ENCODE results near the gene ZNF382. TPM values are rescaled to one million over a fixed set of nuclear protein-coding genes. Genes with fewer than 3 reads are reported as not detected.

ZNF382 gene
- total RNA-seq, 1 donor from 2014 or later = 77.1 TPM

- peak; percentile 76 for DNase-seq
- peak overlapping the region; percentile 96 for H3K4me3 Mint-ChIP-seq (ENCODE audit: unreplicated experiment)
- H3K36me3 Mint-ChIP-seq (ENCODE audit: unreplicated experiment) = peaks cover 10% of the 10 kb centered on the region
- H3K9me3 Mint-ChIP-seq (ENCODE audit: unreplicated experiment) = peaks cover 9% of the 10 kb centered on the region
- H3K27ac Mint-ChIP-seq (ENCODE audit: unreplicated experiment) = peak overlapping the region; percentile 93
- peaks cover 6% of the 10 kb centered on the region for H3K4me1 Mint-ChIP-seq (ENCODE audit: low read depth, unreplicated experiment)
- TF ChIP-seq CTCF (IDR thresholded peaks at IDR 0.05; ENCODE audit: partially characterized antibody, unreplicated experiment) = no peak
- peaks cover 11% of the 10 kb centered on the region for H3K27me3 Mint-ChIP-seq (ENCODE audit: unreplicated experiment)
Observed at GRCh38 chr19:36604656-36605100, 435 bp upstream of the ZNF382 start.

DNA sequence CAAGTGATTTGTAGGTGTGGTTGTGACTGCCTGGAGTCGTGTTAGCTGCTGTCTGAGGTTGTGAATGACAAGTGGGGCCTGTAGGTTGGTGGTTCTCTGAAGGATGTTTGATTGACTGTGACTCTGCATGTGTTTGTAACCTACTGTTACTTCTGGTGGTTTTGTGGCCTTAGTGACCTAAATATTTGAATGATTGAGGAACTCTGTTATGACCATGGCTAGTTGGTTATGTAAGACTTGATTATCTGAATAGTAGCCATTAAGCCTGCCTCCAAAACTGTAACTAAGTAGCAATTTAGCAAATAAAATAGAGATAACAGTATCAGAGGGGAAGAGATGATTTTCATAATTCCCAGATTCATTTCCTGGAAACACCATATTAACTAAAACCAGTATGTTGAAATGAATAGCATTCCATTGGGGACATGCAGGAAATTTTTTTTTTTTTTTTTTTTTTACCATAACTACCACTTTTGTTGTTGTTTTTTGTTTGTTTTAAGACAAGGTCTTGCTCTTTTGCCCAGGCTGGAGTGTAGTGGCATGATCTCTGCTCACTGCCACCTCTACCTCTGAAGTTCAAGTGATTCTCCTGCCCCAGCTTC, 865 bp downstream of the ZNF382 start:
- Mint-ChIP-seq H3K4me1 (ENCODE audit: low read depth, unreplicated experiment) (peaks cover 6% of the 10 kb centered on the region), H3K4me3 (ENCODE audit: unreplicated experiment) (peak overlapping the region; percentile 93), H3K36me3 (ENCODE audit: unreplicated experiment) (peaks cover 14% of the 10 kb centered on the region), H3K27ac (ENCODE audit: unreplicated experiment) (peak overlapping the region; percentile 86), H3K9me3 (ENCODE audit: unreplicated experiment) (peaks cover 9% of the 10 kb centered on the region), H3K27me3 (ENCODE audit: unreplicated experiment) (peaks cover 11% of the 10 kb centered on the region)
- no peak for TF ChIP-seq CTCF (IDR thresholded peaks at IDR 0.05; ENCODE audit: partially characterized antibody, unreplicated experiment)
- no peak for DNase-seq

GRCh38 chr19:36627057-36627456, 21.9 kb downstream of the ZNF382 start:
- no peak for TF ChIP-seq CTCF (IDR thresholded peaks at IDR 0.05; ENCODE audit: partially characterized antibody, unreplicated experiment)
- H3K4me3 Mint-ChIP-seq (ENCODE audit: unreplicated experiment) = no peak overlapping the region
- peaks cover 3% of the 10 kb centered on the region for H3K27me3 Mint-ChIP-seq (ENCODE audit: unreplicated experiment)

GRCh38 chr19:36635342-36635741, 30.2 kb downstream of the ZNF382 start:
- Mint-ChIP-seq H3K27ac (ENCODE audit: unreplicated experiment) (no peak overlapping the region), H3K27me3 (ENCODE audit: unreplicated experiment) (peaks cover 7% of the 10 kb centered on the region), H3K36me3 (ENCODE audit: unreplicated experiment) (peaks cover 76% of the 10 kb centered on the region), H3K9me3 (ENCODE audit: unreplicated experiment) (peaks cover 42% of the 10 kb centered on the region), H3K4me1 (ENCODE audit: low read depth, unreplicated experiment) (no peaks in the 10 kb centered on the region), H3K4me3 (ENCODE audit: unreplicated experiment) (no peak overlapping the region)
- no peak for TF ChIP-seq CTCF (IDR thresholded peaks at IDR 0.05; ENCODE audit: partially characterized antibody, unreplicated experiment)
- DNase-seq = no peak

More at GRCh38 chr19:36627057-36627456, 21.9 kb downstream of the ZNF382 start:
- Mint-ChIP-seq H3K9me3 (ENCODE audit: unreplicated experiment) (peaks cover 34% of the 10 kb centered on the region), H3K36me3 (ENCODE audit: unreplicated experiment) (peaks cover 75% of the 10 kb centered on the region), H3K4me1 (ENCODE audit: low read depth, unreplicated experiment) (no peaks in the 10 kb centered on the region), H3K27ac (ENCODE audit: unreplicated experiment) (no peak overlapping the region)
- no peak for DNase-seq

DNA sequence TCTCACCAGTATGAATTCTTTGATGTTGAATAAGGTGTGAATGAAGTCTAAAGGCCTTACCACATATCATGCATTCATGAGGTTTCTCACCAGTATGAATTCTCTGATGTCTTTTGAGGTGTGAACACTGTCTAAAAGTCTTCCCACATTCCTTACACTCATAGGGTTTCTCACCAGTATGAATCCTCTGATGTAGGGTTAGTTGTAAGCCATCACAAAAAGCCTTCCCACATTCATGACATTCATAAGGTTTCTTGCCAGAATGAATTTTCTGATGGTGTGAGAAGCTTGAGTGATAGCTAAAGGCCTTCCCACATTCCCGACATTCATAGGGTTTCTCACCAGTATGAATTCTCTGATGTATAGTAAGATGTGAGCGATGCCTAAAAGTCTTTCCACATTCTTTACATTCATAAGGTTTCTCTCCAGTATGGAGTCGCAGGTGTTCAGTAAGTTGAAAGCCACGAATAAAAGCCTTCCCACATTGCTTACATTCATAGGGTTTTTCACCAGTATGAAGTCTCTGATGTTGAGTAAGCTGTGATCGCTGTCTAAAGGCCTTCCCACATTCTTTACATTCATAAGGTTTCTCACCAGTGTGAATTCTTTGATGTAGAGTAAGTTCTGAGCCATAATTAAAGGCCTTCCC, 33.9 kb downstream of the ZNF382 start:
- H3K4me3 Mint-ChIP-seq (ENCODE audit: unreplicated experiment) = no peak overlapping the region
- peaks cover 7% of the 10 kb centered on the region for H3K27me3 Mint-ChIP-seq (ENCODE audit: unreplicated experiment)

More for the DNA sequence above, 33.9 kb downstream of the ZNF382 start:
- no peak for DNase-seq
- peaks cover 64% of the 10 kb centered on the region for H3K36me3 Mint-ChIP-seq (ENCODE audit: unreplicated experiment)
- peaks cover 33% of the 10 kb centered on the region for H3K9me3 Mint-ChIP-seq (ENCODE audit: unreplicated experiment)
- no peak overlapping the region for H3K27ac Mint-ChIP-seq (ENCODE audit: unreplicated experiment)
- TF ChIP-seq CTCF (IDR thresholded peaks at IDR 0.05; ENCODE audit: partially characterized antibody, unreplicated experiment) = no peak
- H3K4me1 Mint-ChIP-seq (ENCODE audit: low read depth, unreplicated experiment) = no peaks in the 10 kb centered on the region
